ENCODE measurements around the gene PNPLA7. TPM values are rescaled to one million over a fixed set of nuclear protein-coding genes. Genes with fewer than 3 reads are reported as not detected.
"Not testable (repeated sequence)": the region's sequence is repeated elsewhere in the genome, so short reads cannot be mapped to it uniquely, and the experiment has no call there.

Gene PNPLA7
- total RNA-seq, 1 donor from 2014 or later: 0.04 TPM

DNA sequence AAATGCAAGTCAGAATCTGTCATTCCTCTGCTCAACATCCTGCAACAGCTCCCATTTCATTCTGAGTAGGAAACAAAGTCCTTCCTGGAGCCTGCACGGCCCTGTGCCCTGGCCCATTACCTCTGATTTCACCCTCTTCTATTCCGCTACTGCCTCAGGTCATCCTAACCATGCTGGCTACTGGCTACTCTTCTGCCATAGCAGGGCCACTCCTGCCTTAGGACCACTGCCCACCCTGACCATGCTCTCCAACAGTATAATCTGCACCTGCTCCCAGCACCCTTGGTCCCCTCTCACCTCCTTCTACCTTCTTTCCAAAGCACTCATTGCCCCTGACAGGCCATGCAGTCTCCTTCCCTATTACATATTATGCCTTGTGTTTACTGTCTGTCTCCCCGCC is 20.4 kb upstream of the PNPLA7 start:
- TF ChIP-seq, protein P1, sequence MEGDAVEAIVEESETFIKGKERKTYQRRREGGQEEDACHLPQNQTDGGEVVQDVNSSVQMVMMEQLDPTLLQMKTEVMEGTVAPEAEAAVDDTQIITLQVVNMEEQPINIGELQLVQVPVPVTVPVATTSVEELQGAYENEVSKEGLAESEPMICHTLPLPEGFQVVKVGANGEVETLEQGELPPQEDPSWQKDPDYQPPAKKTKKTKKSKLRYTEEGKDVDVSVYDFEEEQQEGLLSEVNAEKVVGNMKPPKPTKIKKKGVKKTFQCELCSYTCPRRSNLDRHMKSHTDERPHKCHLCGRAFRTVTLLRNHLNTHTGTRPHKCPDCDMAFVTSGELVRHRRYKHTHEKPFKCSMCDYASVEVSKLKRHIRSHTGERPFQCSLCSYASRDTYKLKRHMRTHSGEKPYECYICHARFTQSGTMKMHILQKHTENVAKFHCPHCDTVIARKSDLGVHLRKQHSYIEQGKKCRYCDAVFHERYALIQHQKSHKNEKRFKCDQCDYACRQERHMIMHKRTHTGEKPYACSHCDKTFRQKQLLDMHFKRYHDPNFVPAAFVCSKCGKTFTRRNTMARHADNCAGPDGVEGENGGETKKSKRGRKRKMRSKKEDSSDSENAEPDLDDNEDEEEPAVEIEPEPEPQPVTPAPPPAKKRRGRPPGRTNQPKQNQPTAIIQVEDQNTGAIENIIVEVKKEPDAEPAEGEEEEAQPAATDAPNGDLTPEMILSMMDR (IDR thresholded peaks at IDR 0.05; ENCODE audit: insufficient read depth, low read length, poor library complexity, severe bottlenecking): no peak
- no peak for DNase-seq (ENCODE audit: low read depth)
- H3K4me3 ChIP-seq (ENCODE audit: low read depth, low read length): no peak overlapping the region
- H3K27me3 ChIP-seq (ENCODE audit: control insufficient read depth, insufficient read depth, low read length): no peaks in the 10 kb centered on the region
- H3K36me3 ChIP-seq (ENCODE audit: control insufficient read depth, insufficient read depth, low read length): no peaks in the 10 kb centered on the region

DNA sequence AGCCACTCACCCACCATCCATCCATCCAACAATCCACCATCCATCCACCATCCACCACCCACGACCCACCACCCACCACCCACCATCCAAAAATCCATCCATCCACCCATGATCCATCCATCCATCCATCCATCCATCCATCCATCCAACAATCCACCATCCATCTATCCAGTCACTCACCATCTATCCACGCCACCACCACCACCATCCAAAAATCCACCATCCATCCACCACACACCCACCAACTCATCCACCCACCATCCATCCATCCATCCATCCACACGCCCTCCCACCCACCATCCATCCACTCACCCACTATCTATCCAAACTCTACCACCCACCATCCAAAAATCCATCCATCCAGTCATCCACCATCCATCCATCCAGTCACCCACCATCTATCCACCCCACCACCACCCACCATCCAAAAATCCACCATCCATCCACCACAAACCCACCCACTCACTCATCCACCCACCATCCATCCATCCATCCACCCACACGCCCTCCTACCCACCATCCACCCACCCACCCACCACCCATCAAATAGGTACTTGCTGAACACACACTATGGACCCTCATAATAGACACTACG is 19.5 kb upstream of the PNPLA7 start:
- TF ChIP-seq, protein P1 (IDR thresholded peaks at IDR 0.05; ENCODE audit: insufficient read depth, low read length, poor library complexity, severe bottlenecking): no peak
- no peaks in the 10 kb centered on the region for H3K36me3 ChIP-seq (ENCODE audit: control insufficient read depth, insufficient read depth, low read length)
- no peak overlapping the region for H3K4me3 ChIP-seq (ENCODE audit: low read depth, low read length)
- H3K27me3 ChIP-seq (ENCODE audit: control insufficient read depth, insufficient read depth, low read length): no peaks in the 10 kb centered on the region
- DNase-seq (ENCODE audit: low read depth): no peak

DNA sequence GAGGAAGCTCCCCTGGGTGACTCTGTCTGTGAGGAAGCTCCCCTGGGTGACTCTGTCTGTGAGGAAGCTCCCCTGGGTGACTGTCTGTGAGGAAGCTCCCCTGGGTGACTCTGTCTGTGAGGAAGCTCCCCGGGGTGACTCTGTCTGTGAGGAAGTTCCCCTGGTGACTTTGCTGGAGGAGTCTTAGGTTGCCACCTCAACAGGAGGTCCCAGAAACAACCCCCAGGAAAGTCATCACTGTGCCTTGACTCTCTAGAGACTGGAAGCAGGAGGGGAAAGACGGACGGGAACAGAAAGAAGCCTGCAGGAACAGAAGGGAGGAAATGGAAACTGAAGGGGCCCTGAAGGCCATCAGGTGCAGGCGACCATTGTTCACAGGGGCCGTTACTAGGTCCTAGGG is 18.2 kb upstream of the PNPLA7 start:
- H3K36me3 ChIP-seq (ENCODE audit: control insufficient read depth, insufficient read depth, low read length); H3K27me3 ChIP-seq (ENCODE audit: control insufficient read depth, insufficient read depth, low read length); DNase-seq (ENCODE audit: low read depth); H3K4me3 ChIP-seq (ENCODE audit: low read depth, low read length): not testable (repeated sequence)

DNA sequence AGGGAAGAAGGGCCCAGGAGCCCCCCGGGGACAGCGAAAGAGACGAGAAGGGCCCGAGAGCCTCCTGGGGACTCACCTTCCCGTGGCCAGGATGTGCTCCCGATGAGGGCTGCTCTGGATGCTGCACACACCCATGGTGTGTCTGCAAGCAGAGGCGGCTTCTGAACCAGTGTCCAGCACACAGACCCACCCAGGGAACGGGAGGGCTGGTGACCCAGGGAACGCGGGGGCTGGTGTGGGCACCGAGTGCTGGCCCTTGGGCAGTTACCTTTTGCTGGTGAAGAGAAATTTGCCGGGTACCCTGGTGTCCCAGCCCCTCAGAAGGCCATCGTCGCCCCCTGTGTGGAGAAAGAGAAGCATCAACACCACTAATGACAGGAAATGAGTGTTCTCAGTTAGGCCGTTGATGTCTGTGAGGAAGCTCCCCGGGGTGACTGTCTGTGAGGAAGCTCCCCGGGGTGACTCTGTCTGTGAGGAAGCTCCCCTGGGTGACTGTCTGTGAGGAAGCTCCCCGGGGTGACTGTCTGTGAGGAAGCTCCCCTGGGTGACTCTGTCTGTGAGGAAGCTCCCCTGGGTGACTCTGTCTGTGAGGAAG is 14.7 kb upstream of the PNPLA7 start:
- no peak for DNase-seq (ENCODE audit: low read depth)
- H3K36me3 ChIP-seq (ENCODE audit: control insufficient read depth, insufficient read depth, low read length): no peaks in the 10 kb centered on the region
- no peak overlapping the region for H3K4me3 ChIP-seq (ENCODE audit: low read depth, low read length)
- TF ChIP-seq, protein P1 (IDR thresholded peaks at IDR 0.05; ENCODE audit: insufficient read depth, low read length, poor library complexity, severe bottlenecking): no peak
- no peaks in the 10 kb centered on the region for H3K27me3 ChIP-seq (ENCODE audit: control insufficient read depth, insufficient read depth, low read length)

DNA sequence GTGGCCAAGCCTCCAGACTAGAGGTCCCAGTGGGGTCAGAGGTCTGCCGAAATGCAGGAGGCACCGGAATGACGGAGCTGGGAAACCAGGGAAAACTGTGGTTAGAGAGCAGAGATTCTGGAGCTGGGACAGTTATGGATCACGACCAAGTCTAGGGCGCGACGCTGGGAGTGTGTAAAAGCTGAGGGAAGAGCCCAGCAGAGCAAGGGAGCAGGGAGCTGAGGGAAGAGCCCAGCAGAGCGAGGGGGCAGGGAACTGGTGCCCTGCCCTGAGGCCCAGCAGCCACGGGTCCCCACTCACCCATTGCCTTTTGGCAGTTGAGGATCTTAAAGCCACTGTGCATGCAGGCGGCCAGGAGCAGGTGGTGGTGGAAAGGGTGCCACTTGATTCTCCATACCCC is 13.9 kb upstream of the PNPLA7 start:
- Histone ChIP-seq H3K27me3 (ENCODE audit: control insufficient read depth, insufficient read depth, low read length) (no peaks in the 10 kb centered on the region), H3K36me3 (ENCODE audit: control insufficient read depth, insufficient read depth, low read length) (no peaks in the 10 kb centered on the region), H3K4me3 (ENCODE audit: low read depth, low read length) (no peak overlapping the region)
- no peak for DNase-seq (ENCODE audit: low read depth)
- TF ChIP-seq, protein P1 (IDR thresholded peaks at IDR 0.05; ENCODE audit: insufficient read depth, low read length, poor library complexity, severe bottlenecking): no peak

DNA sequence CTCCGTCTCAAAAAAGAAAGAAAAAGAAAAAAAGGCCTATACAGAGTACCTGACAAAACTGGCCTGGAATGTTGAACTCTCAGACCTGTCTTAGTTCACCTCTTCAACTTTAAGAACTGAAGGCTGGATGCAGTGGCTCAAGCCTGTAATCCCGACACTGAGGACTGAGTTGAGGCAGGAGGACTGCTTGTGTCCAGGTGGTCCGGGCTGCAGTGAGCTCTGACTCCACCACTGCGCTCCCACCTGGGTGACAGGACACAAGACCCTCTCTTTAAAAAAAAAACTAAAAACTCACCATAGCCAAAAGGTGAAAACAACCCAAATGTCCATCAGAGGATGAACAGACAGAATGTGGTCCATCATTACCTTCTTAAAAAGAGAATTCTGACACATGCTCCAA is 7.9 kb upstream of the PNPLA7 start:
- TF ChIP-seq, protein P1 (IDR thresholded peaks at IDR 0.05; ENCODE audit: insufficient read depth, low read length, poor library complexity, severe bottlenecking): no peak
- Histone ChIP-seq H3K36me3 (ENCODE audit: control insufficient read depth, insufficient read depth, low read length) (peaks cover 2% of the 10 kb centered on the region), H3K27me3 (ENCODE audit: control insufficient read depth, insufficient read depth, low read length) (no peaks in the 10 kb centered on the region), H3K4me3 (ENCODE audit: low read depth, low read length) (no peak overlapping the region)
- DNase-seq (ENCODE audit: low read depth): no peak
